ENCODE measurements around the gene EIF5. TPM values are rescaled to one million over a fixed set of nuclear protein-coding genes. Genes with fewer than 3 reads are reported as not detected.
A peak's percentile ranks its signal among the peaks of the same experiment; 100 is the strongest.

Gene EIF5
- total RNA-seq (2014; rRNA removed; shearing (Covaris generic)) = 103 and 123 TPM in 2 replicates

GRCh38 chr14:103333754-103334643 lies at the start of gene EIF5:
Gene EIF5 (plus strand): TSS chr14:103334237. CDS start chr14:103335861, 1,624 bp downstream.
- peak; percentile 95 for DNase-seq (ENCODE audit: low read depth)

- peak; percentile 24 for DNase-seq (ENCODE audit: low read depth)
These were observed 49.2 kb upstream of the EIF5 start for GRCh38 chr14:103284574-103285467.

DNA sequence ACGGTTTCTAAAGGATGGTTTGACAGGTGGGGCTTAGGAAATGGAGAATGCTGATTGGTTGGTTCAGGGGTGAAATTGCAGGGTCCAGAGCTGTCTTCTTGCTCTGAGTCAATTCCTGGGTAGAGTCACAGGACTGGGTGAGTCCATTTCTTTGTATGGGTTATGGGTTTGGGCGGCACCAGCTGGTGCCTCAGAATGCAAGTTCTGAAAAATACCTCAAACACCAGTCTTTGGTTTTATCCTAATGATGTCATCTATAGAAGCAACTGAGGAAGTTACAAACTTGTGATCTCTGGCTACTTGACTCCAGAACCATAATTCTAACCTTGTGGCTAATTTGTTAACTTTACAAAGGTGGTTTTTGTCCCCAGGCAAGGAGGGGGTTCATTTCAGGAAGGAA lies 47.6 kb upstream of the EIF5 start:
- no peak for DNase-seq (ENCODE audit: low read depth)

- DNase-seq (ENCODE audit: low read depth) = no peak
These were observed 46.8 kb upstream of the EIF5 start for GRCh38 chr14:103286968-103287850.

DNA sequence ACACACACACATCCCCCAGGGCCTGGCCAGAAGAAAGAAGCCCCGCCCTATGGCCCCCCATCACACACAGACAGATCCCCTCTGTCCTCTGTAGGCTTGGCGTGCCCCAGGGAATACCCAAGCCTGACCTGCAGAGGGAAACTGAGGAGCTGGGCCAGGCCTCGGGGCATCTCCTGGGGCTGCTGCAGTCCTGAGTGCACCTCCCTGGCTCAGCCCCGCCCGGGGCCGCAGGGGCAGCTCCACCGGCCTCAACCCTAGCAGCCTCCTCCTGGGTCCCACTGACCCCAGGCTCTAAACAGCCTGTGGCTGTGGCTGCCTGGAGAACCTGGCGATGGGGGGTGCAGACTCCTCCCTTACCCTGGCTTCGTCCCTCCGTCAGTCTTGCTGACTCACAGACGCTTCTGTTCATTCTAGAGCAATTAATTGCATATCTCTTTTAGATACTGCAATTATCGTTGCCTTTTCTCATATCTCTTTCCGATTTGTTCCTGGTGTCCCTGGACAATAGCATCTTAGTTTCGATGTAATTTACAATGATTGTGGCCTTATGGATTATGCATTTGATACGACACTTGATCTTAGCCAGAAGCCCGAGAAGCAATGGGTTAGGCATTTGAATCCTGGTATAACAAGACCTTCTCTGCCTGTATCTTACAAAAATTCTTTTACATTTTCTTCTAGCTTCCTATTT lies 45.8 kb upstream of the EIF5 start:
- no peak for DNase-seq (ENCODE audit: low read depth)

DNA sequence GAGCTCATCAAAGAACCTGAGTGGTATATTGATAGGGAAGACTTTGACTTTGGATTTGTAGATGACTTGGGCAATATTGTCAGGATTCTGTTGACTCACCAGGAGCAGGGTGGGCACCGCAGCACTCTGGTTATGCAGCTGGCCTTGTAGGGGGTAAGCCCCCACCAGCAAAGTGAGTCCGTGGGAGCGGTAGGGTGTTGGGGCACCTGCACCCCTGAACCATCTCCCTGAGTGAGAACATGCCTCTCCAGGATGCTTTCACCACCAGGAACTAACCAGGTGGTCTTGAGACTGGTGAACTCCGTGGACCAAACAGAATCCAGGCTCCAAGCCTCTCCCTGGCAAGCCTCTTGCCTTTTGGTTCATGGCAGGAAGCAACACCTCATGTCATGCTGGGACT lies 44.0 kb upstream of the EIF5 start:
- DNase-seq (ENCODE audit: low read depth) = no peak

GRCh38 chr14:103290494-103290893 lies 43.5 kb upstream of the EIF5 start:
- no peak for DNase-seq (ENCODE audit: low read depth)

- DNase-seq (ENCODE audit: low read depth) = no peak
These were observed 43.1 kb upstream of the EIF5 start for GRCh38 chr14:103290961-103291360.

GRCh38 chr14:103292426-103293374 lies 41.3 kb upstream of the EIF5 start:
- DNase-seq (ENCODE audit: low read depth) = peak; percentile 45

DNA sequence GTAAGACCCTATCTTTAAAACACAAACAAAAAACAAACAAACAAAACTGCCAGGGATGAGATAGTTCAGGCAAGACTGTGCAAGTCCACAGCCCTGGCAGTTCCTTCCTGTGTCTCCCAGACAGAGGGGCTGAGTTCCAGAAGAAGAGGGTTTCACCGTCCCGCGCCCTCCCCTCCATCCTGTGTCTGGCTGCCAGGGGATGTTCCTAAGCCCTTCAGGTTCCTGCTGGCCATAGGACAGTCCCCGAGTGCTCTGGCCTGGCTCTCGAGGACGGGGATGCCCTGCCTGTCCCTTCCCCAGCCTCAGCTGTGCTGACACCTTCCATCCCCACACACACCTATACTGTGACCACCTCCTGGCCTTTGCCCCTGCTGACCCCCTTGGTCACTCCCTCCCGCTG lies 40.6 kb upstream of the EIF5 start:
- no peak for DNase-seq (ENCODE audit: low read depth)

- DNase-seq (ENCODE audit: low read depth) = no peak
These were observed 39.9 kb upstream of the EIF5 start for GRCh38 chr14:103294091-103294490.

DNA sequence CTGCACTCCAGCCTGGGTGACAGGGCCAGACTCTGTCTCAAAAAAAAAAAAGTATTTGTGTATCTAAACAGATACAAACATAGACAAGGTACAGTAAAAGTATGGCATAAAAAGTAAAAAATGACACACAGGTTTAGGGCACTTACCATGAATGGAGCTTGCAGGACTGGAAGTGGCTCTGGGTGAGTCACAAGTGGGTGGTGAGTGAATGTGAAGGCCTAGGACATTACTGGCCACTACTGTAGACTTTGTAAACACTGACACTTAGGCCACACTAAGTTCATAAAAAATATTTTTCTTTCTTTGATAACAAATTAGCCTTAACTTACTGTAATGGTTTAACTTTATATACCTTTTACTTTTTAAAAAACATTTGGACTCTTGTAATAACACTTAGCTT lies 38.0 kb upstream of the EIF5 start:
- peak; percentile 44 for DNase-seq (ENCODE audit: low read depth)

GRCh38 chr14:103296987-103297386 lies 37.0 kb upstream of the EIF5 start:
- DNase-seq (ENCODE audit: low read depth) = no peak

DNA sequence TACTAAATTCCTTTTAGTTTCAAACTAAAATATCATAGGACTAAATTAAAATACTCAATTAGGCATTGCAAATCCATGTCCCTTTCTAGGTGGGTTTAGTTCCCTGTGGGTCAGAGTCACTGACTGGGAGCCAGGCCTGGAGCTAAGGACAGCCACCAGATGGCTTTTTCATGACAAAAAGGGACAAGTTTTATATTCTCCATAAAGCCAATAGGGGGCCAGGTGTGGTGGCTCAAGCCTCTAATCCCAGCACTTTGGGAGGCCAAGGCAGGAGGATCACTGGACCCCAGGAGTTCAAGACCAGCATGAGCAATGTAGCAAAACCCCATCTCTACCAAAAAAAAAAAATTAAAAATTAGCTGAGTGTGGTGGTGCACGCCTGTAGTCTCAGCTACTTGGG lies 35.4 kb upstream of the EIF5 start:
- no peak for DNase-seq (ENCODE audit: low read depth)

GRCh38 chr14:103301512-103302354 lies 32.3 kb upstream of the EIF5 start:
- DNase-seq (ENCODE audit: low read depth) = no peak

GRCh38 chr14:103302966-103303365 lies 31.1 kb upstream of the EIF5 start:
- no peak for DNase-seq (ENCODE audit: low read depth)

DNA sequence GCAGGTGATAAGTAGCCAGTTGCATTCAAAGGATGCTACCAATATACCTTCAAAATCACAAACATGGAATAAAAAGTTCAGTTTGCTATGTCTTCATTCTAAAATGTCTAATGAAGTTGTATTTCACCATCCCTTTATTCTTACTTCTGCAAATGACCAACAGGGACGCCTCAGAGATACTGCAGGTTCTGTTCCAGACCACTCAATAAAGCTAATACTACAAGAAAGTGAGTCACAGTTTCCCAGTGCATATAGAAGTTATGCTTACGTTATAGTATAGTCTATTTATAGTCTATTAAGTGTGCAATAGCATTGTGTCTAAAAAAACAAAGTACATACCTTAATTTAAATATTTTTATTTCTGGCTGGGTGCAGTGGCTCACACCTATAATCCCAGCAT lies 29.3 kb upstream of the EIF5 start:
- DNase-seq (ENCODE audit: low read depth) = no peak

GRCh38 chr14:103308717-103309616 lies 25.1 kb upstream of the EIF5 start:
- DNase-seq (ENCODE audit: low read depth) = no peak

Measured in RPMI7951 (cell line).